Gastroesophageal sphincter (tissue), 4 donors: ENCODE data around the gene VENTX. TPM values are rescaled to one million over a fixed set of nuclear protein-coding genes. Genes with fewer than 3 reads are reported as not detected.

Source experiments
- ATAC-seq: fragments of 150-250 bp; one replicate; pipeline ENCODE4 v1.9.1; 2016; ENCODE audit warnings: mild to moderate bottlenecking, moderate library complexity
- H3K27ac ChIP-seq, 4 donors: fragments of 200-600 bp; sonication (generic) in 3 of 4; 1 replicate in 3 of 4; 2 replicates in 1 of 4; pipeline ENCODE4 v1.5.1; 2016 to 2019
- H3K27me3 ChIP-seq: fragments of 200-600 bp; sonication (generic); one replicate; pipeline ENCODE4 v1.5.1; 2019
- H3K36me3 ChIP-seq, 2 donors: fragments of 200-600 bp; sonication (generic); one replicate each; pipeline ENCODE4 v1.5.1; 2019; ENCODE audit warnings: control low read depth in 1 of 2
- H3K4me1 ChIP-seq, 3 donors: fragments of 200-600 bp; sonication (generic); 1 replicate in 2 of 3; 2 replicates in 1 of 3; pipeline ENCODE4 v1.5.1; 2016 to 2019; ENCODE audit warnings: control low read depth in 2 of 3
- H3K4me3 ChIP-seq, 2 donors: fragments of 200-600 bp; sonication (generic); one replicate each; pipeline ENCODE4 v1.5.1; 2019; ENCODE audit warnings: mild to moderate bottlenecking in 1 of 2, moderate library complexity in 1 of 2
- H3K9me3 ChIP-seq, 3 donors: fragments of 200-600 bp; sonication (generic); one replicate each; pipeline ENCODE4 v1.5.1; 2017 to 2019; ENCODE audit warnings: control low read depth in 2 of 3
- EP300 ChIP-seq: sonication (generic); formaldehyde crosslinking; IDR thresholded peaks from one replicate; pipeline ENCODE4 v1.6.1; 2017; ENCODE audit warnings: antibody characterized with exemption, mild to moderate bottlenecking
- POLR2A ChIP-seq, 2 donors: fragments of 450-650 bp; IDR thresholded peaks; one replicate each; pipeline ENCODE4 v1.6.1; 2017; ENCODE audit warnings: antibody characterized with exemption in 2 of 2, mild to moderate bottlenecking in 2 of 2, moderate library complexity in 1 of 2
- POLR2AphosphoS5 ChIP-seq: sonication (generic); formaldehyde crosslinking; IDR thresholded peaks from one replicate; pipeline ENCODE4 v1.6.1; 2017; ENCODE audit warnings: antibody characterized with exemption
- WGBS, 2 donors: methylation state at CpG; one replicate each; pipeline ENCODE4 v1.1.5; 2018; ENCODE audit warnings: low coverage in 1 of 2; 5-methylcytosine and 5-hydroxymethylcytosine counted together
- total RNA-seq, 4 donors: library from RNA; depleted of rRNA; stranded (reverse); fragments of >200 nt; gene quantifications; one replicate each; pipeline ENCODE4 v1.1.0, GENCODE V29; 2016
- TF ChIP-seq, protein P1 (sequence below), 4 experiments: fragments of 200-600 bp in 2 of 4; fragments of 450-650 bp in 2 of 4; sonication (generic) in 1 of 4; IDR thresholded peaks; one replicate each; pipeline ENCODE4 v1.5.1; 2017 to 2019; ENCODE audit warnings: antibody characterized with exemption in 4 of 4, mild to moderate bottlenecking in 2 of 4, moderate library complexity in 2 of 4

VENTX gene
- total RNA-seq, 4 donors from 2014 or later = 0.66 to 2.3 (median 1.4) TPM

DNA sequence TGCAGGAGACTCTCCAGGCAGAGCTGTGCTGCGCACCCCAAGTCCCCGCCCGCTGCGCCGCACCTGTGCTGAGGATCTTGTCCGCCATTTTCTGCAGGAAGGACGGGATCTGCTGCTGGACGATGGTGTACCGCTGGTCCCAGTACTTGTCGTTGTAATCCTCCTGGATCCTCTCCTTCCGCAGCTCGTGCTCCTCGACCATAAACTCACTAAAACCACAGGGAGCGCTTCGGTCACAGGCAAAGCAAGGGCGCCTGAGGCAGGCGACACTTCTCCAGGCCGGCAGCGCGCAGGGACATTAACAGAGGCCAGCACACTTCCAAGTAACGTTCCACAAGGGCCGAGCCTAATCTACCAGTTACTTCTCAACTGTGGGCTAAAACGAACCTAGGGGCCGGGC lies 52.1 kb downstream of the VENTX start:
- no peaks in the 10 kb centered on the region for H3K27me3 ChIP-seq
- H3K9me3 ChIP-seq = no peaks in the 10 kb centered on the region
- H3K27ac ChIP-seq = no peak overlapping the region
- H3K4me3 ChIP-seq = no peak overlapping the region
- no peaks in the 10 kb centered on the region for H3K4me1 ChIP-seq
- H3K36me3 ChIP-seq = peaks cover 0 to 89% of the 10 kb centered on the region in 2 donors
- 100% methylated on average over 5 of the region's 24 CpGs; no CpG with 5 or more reads in 1 of the 2 donors for WGBS, 2 donors
- ATAC-seq = no peak
- TF ChIP-seq, protein P1, sequence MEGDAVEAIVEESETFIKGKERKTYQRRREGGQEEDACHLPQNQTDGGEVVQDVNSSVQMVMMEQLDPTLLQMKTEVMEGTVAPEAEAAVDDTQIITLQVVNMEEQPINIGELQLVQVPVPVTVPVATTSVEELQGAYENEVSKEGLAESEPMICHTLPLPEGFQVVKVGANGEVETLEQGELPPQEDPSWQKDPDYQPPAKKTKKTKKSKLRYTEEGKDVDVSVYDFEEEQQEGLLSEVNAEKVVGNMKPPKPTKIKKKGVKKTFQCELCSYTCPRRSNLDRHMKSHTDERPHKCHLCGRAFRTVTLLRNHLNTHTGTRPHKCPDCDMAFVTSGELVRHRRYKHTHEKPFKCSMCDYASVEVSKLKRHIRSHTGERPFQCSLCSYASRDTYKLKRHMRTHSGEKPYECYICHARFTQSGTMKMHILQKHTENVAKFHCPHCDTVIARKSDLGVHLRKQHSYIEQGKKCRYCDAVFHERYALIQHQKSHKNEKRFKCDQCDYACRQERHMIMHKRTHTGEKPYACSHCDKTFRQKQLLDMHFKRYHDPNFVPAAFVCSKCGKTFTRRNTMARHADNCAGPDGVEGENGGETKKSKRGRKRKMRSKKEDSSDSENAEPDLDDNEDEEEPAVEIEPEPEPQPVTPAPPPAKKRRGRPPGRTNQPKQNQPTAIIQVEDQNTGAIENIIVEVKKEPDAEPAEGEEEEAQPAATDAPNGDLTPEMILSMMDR (IDR thresholded peaks at IDR 0.05) = no peak
- TF ChIP-seq POLR2AphosphoS5 (no peak), POLR2A (IDR thresholded peaks at IDR 0.05) (no peak), EP300 (no peak)

Other genes starting within 250 kb of the VENTX start
- under 1 TPM in 1 of 4 donors, not detected in 3; 0.13 TPM for gene ADGRA1, start 149.9 kb upstream of the VENTX start, total RNA-seq
- 1 to 10 TPM in 2 of 4 donors, under 1 TPM in 2; 0.62 to 3.4 (median 0.98) TPM for gene KNDC1, start 77.6 kb upstream of the VENTX start, total RNA-seq
- gene UTF1, start 7.6 kb upstream of the VENTX start, total RNA-seq = not detected
- gene ADAM8, start 39.0 kb downstream of the VENTX start, total RNA-seq = 1 to 10 TPM; 2.0 to 6.6 (median 3.3) TPM
- gene TUBGCP2, start 71.0 kb downstream of the VENTX start, total RNA-seq = 10 to 100 TPM; 35.8 to 47.3 (median 38.8) TPM
- gene ZNF511, start 71.1 kb downstream of the VENTX start, total RNA-seq = 10 to 100 TPM; 15.1 to 42.2 (median 25.4) TPM
- gene CALY, start 99.0 kb downstream of the VENTX start, total RNA-seq = 1 to 10 TPM in 2 of 4 donors, under 1 TPM in 1, not detected in 1; 0.47 to 1.5 (median 1.5) TPM
- not detected for gene PRAP1, start 109.5 kb downstream of the VENTX start, total RNA-seq
- 10 to 100 TPM in 2 of 4 donors, 1 to 10 TPM in 2; 5.4 to 15.7 (median 10.8) TPM for gene FUOM, start 120.2 kb downstream of the VENTX start, total RNA-seq
- gene ECHS1, start 135.5 kb downstream of the VENTX start, total RNA-seq = 10 to 100 TPM; 67.7 to 81.8 (median 72.4) TPM
- gene PAOX, start 141.4 kb downstream of the VENTX start, total RNA-seq = 10 to 100 TPM in 2 of 4 donors, 1 to 10 TPM in 2; 7.1 to 14.5 (median 9.6) TPM
- 10 to 100 TPM; 13.2 to 25.9 (median 18.4) TPM for gene MTG1, start 156.3 kb downstream of the VENTX start, total RNA-seq
- gene SPRN, start 186.8 kb downstream of the VENTX start, total RNA-seq = under 1 TPM in 2 of 4 donors, not detected in 2; 0.12 to 0.35 TPM
- gene SCART1, start 216.1 kb downstream of the VENTX start, total RNA-seq = 1 to 10 TPM in 3 of 4 donors, under 1 TPM in 1; 0.27 to 3.9 (median 2.0) TPM